ENCODE data around the gene VWC2L. TPM values are rescaled to one million over a fixed set of nuclear protein-coding genes. Genes with fewer than 3 reads are reported as not detected.

Gene VWC2L
- total RNA-seq, 3 donors from 2014 or later: not detected

- ATAC-seq: no peak
- H3K4me3 Mint-ChIP-seq: no peak overlapping the region
Observed at GRCh38 chr2:214537929-214538328, 127.1 kb downstream of the VWC2L start.

GRCh38 chr2:214542295-214542694, 131.4 kb downstream of the VWC2L start:
- Mint-ChIP-seq H3K36me3 (ENCODE audit: insufficient read depth) (no peaks in the 10 kb centered on the region), H3K4me1 (ENCODE audit: low read depth) (no peaks in the 10 kb centered on the region), H3K27me3 (ENCODE audit: low read depth) (no peaks in the 10 kb centered on the region), H3K9me3 (no peaks in the 10 kb centered on the region), H3K4me3 (no peak overlapping the region)
- DNase-seq (no peak), ATAC-seq (no peak)

More at GRCh38 chr2:214537929-214538328, 127.1 kb downstream of the VWC2L start:
- no peaks in the 10 kb centered on the region for H3K27me3 Mint-ChIP-seq (ENCODE audit: low read depth)
- H3K9me3 Mint-ChIP-seq: no peaks in the 10 kb centered on the region
- no peak for DNase-seq
- no peaks in the 10 kb centered on the region for H3K36me3 Mint-ChIP-seq (ENCODE audit: insufficient read depth)
- H3K4me1 Mint-ChIP-seq (ENCODE audit: low read depth): no peaks in the 10 kb centered on the region

GRCh38 chr2:214542866-214543265, 132.0 kb downstream of the VWC2L start:
- DNase-seq: no peak
- ATAC-seq: no peak
- Mint-ChIP-seq H3K36me3 (ENCODE audit: insufficient read depth) (no peaks in the 10 kb centered on the region), H3K27me3 (ENCODE audit: low read depth) (no peaks in the 10 kb centered on the region), H3K4me1 (ENCODE audit: low read depth) (no peaks in the 10 kb centered on the region), H3K4me3 (no peak overlapping the region), H3K9me3 (no peaks in the 10 kb centered on the region)

GRCh38 chr2:214543386-214543955, 132.6 kb downstream of the VWC2L start:
- no peaks in the 10 kb centered on the region for H3K36me3 Mint-ChIP-seq (ENCODE audit: insufficient read depth)
- H3K4me3 Mint-ChIP-seq: no peak overlapping the region
- ATAC-seq: no peak
- DNase-seq: no peak
- no peaks in the 10 kb centered on the region for H3K9me3 Mint-ChIP-seq
- H3K4me1 Mint-ChIP-seq (ENCODE audit: low read depth): no peaks in the 10 kb centered on the region
- no peaks in the 10 kb centered on the region for H3K27me3 Mint-ChIP-seq (ENCODE audit: low read depth)

GRCh38 chr2:214545898-214546542, 135.2 kb downstream of the VWC2L start:
- Mint-ChIP-seq H3K9me3 (no peaks in the 10 kb centered on the region), H3K27me3 (ENCODE audit: low read depth) (no peaks in the 10 kb centered on the region), H3K4me3 (no peak overlapping the region), H3K36me3 (ENCODE audit: insufficient read depth) (no peaks in the 10 kb centered on the region), H3K4me1 (ENCODE audit: low read depth) (no peaks in the 10 kb centered on the region)
- DNase-seq (no peak), ATAC-seq (no peak)

GRCh38 chr2:214547931-214548330, 137.1 kb downstream of the VWC2L start:
- Mint-ChIP-seq H3K4me3 (no peak overlapping the region), H3K9me3 (no peaks in the 10 kb centered on the region), H3K27me3 (ENCODE audit: low read depth) (no peaks in the 10 kb centered on the region), H3K4me1 (ENCODE audit: low read depth) (no peaks in the 10 kb centered on the region), H3K36me3 (ENCODE audit: insufficient read depth) (no peaks in the 10 kb centered on the region)
- no peak for DNase-seq
- ATAC-seq: no peak

- Mint-ChIP-seq H3K4me3 (no peak overlapping the region), H3K9me3 (no peaks in the 10 kb centered on the region), H3K4me1 (ENCODE audit: low read depth) (no peaks in the 10 kb centered on the region), H3K27me3 (ENCODE audit: low read depth) (no peaks in the 10 kb centered on the region), H3K36me3 (ENCODE audit: insufficient read depth) (no peaks in the 10 kb centered on the region)
- no peak for DNase-seq
- no peak for ATAC-seq
Observed at GRCh38 chr2:214549946-214550345, 139.1 kb downstream of the VWC2L start.

GRCh38 chr2:214550786-214551185, 139.9 kb downstream of the VWC2L start:
- no peaks in the 10 kb centered on the region for H3K27me3 Mint-ChIP-seq (ENCODE audit: low read depth)
- H3K9me3 Mint-ChIP-seq: no peaks in the 10 kb centered on the region
- DNase-seq (no peak), ATAC-seq (no peak)
- no peak overlapping the region for H3K4me3 Mint-ChIP-seq
- no peaks in the 10 kb centered on the region for H3K36me3 Mint-ChIP-seq (ENCODE audit: insufficient read depth)
- H3K4me1 Mint-ChIP-seq (ENCODE audit: low read depth): no peaks in the 10 kb centered on the region

- ATAC-seq (no peak), DNase-seq (no peak)
- H3K27me3 Mint-ChIP-seq (ENCODE audit: low read depth): no peaks in the 10 kb centered on the region
- no peak overlapping the region for H3K4me3 Mint-ChIP-seq
- no peaks in the 10 kb centered on the region for H3K9me3 Mint-ChIP-seq
- no peaks in the 10 kb centered on the region for H3K36me3 Mint-ChIP-seq (ENCODE audit: insufficient read depth)
- no peaks in the 10 kb centered on the region for H3K4me1 Mint-ChIP-seq (ENCODE audit: low read depth)
Observed at GRCh38 chr2:214557884-214558283, 147.0 kb downstream of the VWC2L start.

- Mint-ChIP-seq H3K9me3 (no peaks in the 10 kb centered on the region), H3K36me3 (ENCODE audit: insufficient read depth) (no peaks in the 10 kb centered on the region), H3K27me3 (ENCODE audit: low read depth) (no peaks in the 10 kb centered on the region), H3K4me3 (no peak overlapping the region), H3K4me1 (ENCODE audit: low read depth) (no peaks in the 10 kb centered on the region)
- ATAC-seq (no peak), DNase-seq (no peak)
Observed at GRCh38 chr2:214558341-214558740, 147.5 kb downstream of the VWC2L start.

- DNase-seq (no peak), ATAC-seq (no peak)
- Mint-ChIP-seq H3K9me3 (peaks cover 4% of the 10 kb centered on the region), H3K4me1 (ENCODE audit: low read depth) (no peaks in the 10 kb centered on the region), H3K36me3 (ENCODE audit: insufficient read depth) (no peaks in the 10 kb centered on the region), H3K4me3 (no peak overlapping the region), H3K27me3 (ENCODE audit: low read depth) (peaks cover 5% of the 10 kb centered on the region)
Observed at GRCh38 chr2:214560176-214560575, 149.3 kb downstream of the VWC2L start.

- peaks cover 5% of the 10 kb centered on the region for H3K27me3 Mint-ChIP-seq (ENCODE audit: low read depth)
- ATAC-seq: no peak
Observed at GRCh38 chr2:214560618-214561190, 149.8 kb downstream of the VWC2L start.

GRCh38 chr2:214565246-214565645, 154.4 kb downstream of the VWC2L start:
- Mint-ChIP-seq H3K36me3 (ENCODE audit: insufficient read depth) (no peaks in the 10 kb centered on the region), H3K4me3 (no peak overlapping the region), H3K9me3 (peaks cover 8% of the 10 kb centered on the region), H3K4me1 (ENCODE audit: low read depth) (no peaks in the 10 kb centered on the region), H3K27me3 (ENCODE audit: low read depth) (peaks cover 5% of the 10 kb centered on the region)
- DNase-seq (no peak), ATAC-seq (no peak)

More at GRCh38 chr2:214560618-214561190, 149.8 kb downstream of the VWC2L start:
- Mint-ChIP-seq H3K9me3 (peaks cover 4% of the 10 kb centered on the region), H3K4me1 (ENCODE audit: low read depth) (no peaks in the 10 kb centered on the region), H3K4me3 (no peak overlapping the region), H3K36me3 (ENCODE audit: insufficient read depth) (no peaks in the 10 kb centered on the region)
- DNase-seq: no peak

- no peaks in the 10 kb centered on the region for H3K4me1 Mint-ChIP-seq (ENCODE audit: low read depth)
- H3K36me3 Mint-ChIP-seq (ENCODE audit: insufficient read depth): no peaks in the 10 kb centered on the region
- H3K27me3 Mint-ChIP-seq (ENCODE audit: low read depth): peaks cover 5% of the 10 kb centered on the region
- no peak overlapping the region for H3K4me3 Mint-ChIP-seq
- peaks cover 8% of the 10 kb centered on the region for H3K9me3 Mint-ChIP-seq
- ATAC-seq: no peak
- no peak for DNase-seq
Observed at GRCh38 chr2:214566457-214566856, 155.6 kb downstream of the VWC2L start.

GRCh38 chr2:214569419-214570035, 158.7 kb downstream of the VWC2L start:
- Mint-ChIP-seq H3K9me3 (peaks cover 4% of the 10 kb centered on the region), H3K36me3 (ENCODE audit: insufficient read depth) (no peaks in the 10 kb centered on the region), H3K27me3 (ENCODE audit: low read depth) (peaks cover 2% of the 10 kb centered on the region), H3K4me3 (no peak overlapping the region), H3K4me1 (ENCODE audit: low read depth) (peaks cover 1% of the 10 kb centered on the region)
- ATAC-seq: no peak
- DNase-seq: no peak

Data from activated T-cell treated with anti-CD3 and anti-CD28 coated beads, Interleukin-2, amount 50 U/mL, for 4 hours (primary cell).